Activated T-helper 1 cell treated with Interleukin-2 at 50 U/mL for 16 hours (primary cell): ENCODE data around the gene CFAP100.

ENCODE experiments used
- DNase-seq: peaks from one replicate; pipeline ENCODE4 v3.0.0-alpha.2; 2020; ENCODE audit warnings: low read depth

CFAP100 gene

DNA sequence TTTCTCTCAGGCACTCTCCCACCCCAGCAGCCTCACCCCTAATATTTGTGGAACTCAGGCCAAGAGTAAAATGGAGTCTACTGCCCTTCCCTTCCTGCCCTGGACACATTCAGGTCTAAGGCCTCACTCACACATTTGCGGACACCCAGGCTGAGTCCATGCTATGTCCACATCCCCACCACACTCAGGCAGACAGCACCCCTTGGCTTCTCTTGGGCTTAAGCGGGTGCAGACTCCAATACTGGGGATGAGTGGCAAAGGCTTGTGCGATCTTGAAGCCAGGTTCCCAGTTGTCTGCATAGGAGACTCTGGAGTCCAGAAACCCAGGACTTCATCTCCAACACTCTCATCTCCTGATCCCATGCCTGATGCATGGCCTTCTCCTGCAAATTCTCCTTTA, 17.5 kb upstream of the CFAP100 start:
- DNase-seq: no peak

DNA sequence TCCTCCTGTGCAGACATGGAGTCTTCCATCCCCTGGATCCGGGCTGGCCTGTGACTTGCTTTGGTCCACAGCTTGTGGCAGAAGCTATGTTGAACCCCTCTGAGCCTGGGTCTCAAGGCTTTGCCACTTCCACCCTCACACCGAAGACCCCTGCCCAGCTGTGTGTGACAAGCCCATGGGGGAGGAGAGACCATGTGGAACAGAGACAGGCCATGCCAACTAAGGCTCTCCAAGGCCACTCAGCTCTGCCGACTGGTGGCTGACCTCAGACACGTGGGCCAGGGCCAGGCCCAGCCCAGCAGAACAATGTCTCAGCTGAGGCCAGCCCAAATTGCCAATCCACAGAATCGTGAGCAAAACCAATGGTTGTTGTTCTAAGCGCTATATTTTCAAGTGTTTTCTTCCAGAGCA, 16.4 kb upstream of the CFAP100 start:
- DNase-seq: no peak

DNA sequence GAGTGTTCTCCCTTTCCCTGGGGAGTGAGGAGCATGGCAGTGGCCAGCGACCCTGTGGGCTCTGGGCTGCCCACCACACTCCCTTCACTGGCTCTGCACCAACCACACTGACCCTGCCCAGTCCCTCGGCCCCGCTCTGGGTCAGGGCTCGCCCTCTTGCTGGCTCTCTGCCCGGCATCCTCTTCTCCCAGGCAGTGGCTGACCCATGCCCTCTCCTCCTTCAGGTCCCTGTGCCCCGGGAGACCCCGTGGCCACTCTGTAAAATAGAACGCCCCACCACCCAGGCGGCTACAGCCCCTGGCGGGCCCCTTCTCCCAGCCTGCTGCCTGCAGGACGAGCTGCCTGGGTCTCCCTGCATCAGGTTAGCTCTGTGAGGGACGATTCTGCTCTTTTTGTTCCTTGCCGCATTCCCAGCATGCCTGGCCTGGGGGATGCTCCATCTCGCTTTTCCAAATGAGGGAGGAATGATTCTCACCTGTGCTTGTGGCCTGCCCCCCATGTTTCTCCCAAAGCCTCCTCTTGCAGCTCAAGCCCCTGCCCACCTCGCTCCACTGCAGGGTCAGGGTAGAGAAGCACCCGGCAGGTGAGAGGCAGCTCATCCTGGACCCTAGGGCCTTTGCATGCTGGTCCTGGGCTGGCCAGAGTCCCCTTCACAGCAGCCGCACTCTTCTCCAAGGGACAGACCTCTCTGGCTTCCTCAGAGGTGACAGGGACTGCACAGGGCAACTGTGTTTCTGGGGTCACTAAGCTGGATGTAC, 14.5 kb upstream of the CFAP100 start:
- no peak for DNase-seq

DNA sequence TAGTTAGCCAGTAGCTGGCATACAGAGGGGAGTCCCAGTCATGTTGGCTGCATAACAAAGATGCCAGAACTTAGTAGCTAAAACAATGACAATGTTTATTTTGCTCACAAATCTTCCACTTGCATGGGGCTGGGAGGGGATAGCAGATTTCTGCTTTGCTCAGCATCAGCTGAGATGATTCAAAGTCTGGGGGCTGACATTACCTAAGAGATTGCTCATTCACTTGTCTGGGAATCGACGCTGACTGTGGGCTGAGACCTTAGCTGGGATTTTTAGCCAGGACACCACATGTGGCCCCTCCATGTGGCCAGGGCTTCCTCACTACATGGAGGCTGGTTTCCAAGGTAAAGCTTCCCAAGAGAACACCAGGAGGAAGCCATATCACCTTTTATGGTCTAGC, 12.7 kb upstream of the CFAP100 start:
- no peak for DNase-seq

DNA sequence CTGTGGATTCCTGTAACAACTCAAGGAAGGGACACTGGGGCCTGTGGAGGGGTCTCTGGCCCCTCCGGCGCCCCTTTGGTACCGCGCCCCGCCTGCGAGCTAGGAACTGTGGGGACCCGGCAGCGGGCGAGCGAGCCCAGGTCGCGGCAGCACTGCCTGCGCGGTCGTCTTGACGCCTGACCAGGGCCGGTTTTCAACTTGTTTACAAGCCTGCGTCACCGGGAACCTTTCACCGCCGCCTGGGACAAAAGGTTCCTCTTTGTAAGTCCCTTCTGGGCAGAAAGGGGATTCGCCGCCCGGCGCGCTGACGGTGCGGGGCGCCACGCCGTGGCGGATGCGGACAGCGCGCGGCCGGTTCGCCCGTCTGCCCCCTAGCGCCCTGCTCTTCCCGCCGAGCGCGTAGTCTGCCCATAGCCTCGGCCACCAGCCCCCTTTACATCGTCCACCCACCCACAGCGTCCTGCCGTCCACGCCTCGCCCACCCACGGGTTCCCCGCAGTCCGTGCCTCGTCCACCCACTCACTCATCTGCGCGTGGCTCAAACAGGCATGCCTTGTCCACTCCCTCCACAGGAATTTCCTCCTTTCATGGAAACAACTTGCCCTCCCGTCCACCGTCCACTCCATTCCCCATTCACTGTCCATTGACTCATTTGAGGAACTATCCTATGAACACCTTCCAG, 5.5 kb upstream of the CFAP100 start:
- no peak for DNase-seq

DNA sequence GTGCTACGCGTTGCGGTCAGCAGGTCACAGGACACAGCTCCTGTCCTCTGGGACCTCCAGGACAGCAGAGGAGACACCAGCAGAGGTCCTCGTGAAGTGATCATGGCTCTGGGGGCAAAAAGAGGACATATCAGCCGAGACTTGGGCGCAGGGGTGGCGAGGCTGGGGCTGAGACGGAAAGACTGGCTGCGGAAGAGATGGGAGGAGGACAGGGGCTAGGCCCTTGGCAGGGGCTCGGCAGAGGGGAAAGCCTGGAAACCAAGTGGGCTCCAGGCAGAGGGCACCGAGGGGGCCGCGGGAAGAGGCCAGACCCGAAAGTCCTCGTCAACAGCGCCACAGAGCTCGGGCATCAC, 4.9 kb upstream of the CFAP100 start:
- no peak for DNase-seq

DNA sequence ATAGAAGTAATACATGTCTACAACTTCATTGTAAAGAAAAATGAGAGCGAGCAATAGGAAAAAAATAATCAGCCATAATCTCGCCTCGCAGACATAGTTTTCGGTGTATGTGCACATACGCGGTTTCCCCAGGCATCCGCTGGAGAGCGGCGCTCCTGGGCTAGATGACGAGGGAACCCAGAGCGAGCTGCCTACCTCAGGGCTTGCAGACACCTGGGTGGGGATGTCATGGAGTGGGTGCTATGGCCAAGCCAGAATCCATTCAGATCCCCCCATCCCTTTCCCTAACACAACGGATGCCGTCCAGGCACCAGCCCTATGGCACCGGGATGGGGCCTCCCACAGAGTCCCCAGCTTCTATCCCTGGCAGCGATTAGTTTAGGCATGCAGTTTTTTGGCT, 4.5 kb upstream of the CFAP100 start:
- no peak for DNase-seq

DNA sequence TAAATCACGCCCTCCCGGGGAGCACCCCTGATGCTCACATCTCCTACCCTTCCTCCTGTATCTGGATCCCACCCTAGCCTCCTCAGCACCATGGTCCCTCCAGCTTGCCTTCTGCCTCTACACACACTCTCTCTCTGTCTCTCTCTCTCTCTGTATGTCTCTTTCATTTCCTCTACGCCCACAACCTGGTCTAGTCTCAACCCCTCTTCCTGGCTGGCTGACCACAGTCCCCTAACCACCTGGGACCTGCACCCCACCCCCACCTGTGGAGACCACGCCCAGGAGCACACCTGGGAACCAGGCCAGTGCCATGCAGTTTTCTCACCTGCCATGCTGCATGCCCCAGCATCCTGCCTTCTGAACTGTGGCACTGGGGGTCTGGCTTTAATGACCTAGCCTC, 4.0 kb upstream of the CFAP100 start:
- no peak for DNase-seq

DNA sequence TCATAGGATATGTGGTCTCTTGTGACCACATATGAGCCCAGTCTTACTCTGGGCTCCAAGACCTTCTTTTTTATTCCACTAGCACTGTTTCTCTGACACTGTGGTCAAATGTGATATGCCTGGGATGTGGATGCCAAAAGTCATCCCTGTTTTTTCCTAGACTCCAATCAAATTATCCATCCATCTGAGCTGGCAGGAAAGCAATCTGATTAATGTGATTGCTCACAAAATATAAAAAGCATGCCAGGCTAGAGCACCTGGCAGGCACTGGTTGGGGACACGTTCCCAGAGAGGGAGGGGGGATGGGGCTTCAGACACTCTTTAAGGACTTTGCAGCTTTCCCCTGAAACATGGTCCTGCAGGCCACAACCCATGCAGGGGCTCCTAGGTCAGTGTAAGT, 3.1 kb upstream of the CFAP100 start:
- DNase-seq: no peak

DNA sequence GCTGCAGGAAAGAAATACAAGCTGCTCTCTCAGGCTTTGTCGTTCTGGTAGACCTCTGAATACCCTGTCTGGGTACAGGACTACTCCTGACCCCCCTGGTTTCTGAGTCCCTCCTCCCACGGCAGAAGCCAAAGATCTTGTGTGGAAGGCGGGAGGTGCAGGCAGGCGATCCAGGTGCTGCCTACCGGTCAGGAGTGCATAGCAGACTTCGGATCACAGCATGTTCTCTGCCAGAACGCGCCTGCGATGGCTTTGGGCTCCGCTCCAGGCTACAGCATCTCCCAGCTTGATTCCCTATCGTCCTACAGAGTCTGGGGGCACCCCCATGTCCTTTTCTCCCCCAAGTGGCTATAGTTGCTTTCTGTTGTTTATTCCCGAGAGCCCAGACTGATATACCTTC, 2.5 kb upstream of the CFAP100 start:
- DNase-seq: no peak

DNA sequence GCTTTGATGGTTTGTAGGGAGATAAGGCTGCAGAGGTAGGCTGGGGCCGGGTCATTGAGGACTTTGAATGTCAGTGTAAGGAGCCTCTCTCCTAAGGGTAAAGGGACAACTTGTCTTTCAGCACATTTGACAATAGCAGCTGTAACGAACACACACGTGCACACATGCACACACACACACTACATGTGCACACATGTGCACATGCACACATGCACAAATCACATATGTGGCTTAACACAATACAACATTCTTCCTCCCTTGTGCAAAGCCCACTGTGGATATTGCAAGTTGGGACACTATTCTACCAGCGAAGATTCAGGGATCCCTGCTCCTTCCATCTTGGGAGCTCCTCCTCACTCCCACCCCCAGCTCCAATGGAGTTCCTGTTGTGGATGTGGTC, 1.1 kb upstream of the CFAP100 start:
- DNase-seq: no peak

DNA sequence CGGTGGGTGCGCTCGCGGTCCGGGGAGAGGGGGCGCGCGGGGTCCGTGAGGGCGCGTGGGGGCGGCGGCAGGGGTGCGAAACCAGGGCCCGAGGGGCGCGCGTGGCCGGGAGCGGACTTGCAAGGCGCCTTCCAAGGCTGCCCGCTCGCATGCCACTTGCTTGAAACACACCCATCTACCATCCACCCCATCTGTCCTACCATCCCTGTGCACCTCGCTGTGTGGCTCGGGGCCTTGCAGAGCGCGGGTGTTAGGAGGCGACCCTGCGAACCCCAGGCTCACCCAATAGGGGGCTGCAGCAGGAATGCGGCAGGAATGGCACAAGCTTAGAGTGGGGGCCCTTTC, 240 bp downstream of the CFAP100 start:
- no peak for DNase-seq

DNA sequence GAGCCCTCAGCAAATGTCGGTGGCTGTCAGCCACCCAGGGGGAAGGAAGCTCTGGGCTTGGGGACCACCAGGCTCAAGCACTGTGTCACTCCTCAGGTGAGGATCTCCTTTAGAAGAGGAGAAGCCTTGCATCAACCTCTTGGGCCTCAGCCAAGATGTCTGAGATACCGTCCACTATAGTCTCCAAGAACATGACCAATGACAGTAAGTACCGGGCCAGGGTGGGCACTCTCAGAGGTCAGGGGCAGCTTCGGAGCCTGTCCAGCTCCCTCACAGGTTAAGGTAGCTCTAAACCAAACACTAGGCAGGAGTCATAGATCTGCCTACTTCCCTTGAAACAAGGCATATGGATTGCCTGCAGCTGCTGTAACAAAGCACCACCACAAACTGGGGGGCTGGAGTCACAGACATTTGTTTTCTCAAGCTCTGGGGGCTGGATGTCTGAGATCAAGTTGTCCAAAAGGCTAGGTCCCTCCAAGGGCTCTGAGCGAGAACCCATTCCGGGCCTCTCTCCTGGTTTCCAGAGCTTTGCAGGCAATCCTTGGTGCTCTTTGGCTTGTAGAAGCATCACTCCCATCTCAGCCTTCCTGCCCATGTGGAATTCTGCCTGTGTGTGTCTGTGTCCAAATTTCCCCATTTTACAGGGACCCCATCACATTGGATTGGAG, 1.3 kb downstream of the CFAP100 start:
- no peak for DNase-seq

DNA sequence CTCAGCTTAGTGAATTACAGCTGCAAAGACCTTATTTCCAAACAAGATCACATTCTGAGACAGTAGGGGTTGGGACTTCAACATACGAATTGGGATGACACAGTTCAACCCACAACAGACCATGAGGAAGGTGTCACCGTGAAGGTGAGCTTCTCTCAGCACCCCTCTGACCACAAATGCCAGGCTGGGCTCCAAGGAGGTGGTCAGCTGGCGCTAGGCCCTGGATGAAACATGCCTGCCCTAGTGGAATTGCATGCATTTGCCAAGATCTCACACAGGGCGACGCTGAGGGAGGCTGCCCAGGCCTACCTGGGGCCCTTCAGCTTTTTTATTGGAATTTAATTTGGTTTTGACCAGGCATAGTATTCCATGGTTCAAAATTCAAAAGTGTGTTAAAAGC, 1.8 kb downstream of the CFAP100 start:
- no peak for DNase-seq

DNA sequence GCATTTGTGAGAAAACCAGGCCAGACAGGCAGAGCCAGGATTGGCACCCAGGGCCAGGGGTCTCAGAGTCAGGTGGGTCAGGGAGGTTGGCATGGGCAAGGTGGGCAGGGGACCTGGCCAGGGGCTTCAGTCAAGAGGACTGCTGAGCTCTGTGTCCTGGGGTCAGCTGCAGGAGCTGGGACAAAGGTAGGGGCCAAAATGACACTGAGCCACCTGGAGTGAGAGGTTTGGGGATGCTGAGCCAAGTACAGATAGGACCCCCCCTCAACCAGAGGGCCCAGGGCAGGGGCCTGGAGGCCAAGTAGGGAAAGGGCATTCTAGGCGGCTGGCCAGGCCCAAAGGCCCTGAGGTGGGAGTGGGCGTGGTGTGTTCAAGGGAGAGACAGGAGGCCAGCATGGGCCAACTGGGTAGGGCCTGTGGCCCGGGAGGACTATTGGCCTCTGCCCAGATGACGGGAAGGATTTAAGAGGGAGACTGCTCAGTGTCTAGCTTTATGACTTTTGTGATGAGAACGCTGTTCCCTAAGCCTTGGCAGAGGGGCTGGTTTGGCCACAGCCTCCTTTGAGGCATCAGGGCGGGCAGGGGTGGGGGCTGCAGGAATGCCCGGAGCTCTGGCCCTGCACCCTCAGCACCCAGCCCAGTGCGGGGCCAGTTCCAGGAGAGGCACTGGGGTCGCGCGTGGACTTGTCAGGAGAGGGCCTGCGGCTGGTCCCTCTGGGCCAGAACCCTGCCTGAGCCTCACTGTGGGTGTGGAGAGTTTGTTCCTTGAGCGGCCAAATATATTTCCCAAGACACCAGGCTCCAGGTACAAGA, 3.1 kb downstream of the CFAP100 start:
- no peak for DNase-seq

DNA sequence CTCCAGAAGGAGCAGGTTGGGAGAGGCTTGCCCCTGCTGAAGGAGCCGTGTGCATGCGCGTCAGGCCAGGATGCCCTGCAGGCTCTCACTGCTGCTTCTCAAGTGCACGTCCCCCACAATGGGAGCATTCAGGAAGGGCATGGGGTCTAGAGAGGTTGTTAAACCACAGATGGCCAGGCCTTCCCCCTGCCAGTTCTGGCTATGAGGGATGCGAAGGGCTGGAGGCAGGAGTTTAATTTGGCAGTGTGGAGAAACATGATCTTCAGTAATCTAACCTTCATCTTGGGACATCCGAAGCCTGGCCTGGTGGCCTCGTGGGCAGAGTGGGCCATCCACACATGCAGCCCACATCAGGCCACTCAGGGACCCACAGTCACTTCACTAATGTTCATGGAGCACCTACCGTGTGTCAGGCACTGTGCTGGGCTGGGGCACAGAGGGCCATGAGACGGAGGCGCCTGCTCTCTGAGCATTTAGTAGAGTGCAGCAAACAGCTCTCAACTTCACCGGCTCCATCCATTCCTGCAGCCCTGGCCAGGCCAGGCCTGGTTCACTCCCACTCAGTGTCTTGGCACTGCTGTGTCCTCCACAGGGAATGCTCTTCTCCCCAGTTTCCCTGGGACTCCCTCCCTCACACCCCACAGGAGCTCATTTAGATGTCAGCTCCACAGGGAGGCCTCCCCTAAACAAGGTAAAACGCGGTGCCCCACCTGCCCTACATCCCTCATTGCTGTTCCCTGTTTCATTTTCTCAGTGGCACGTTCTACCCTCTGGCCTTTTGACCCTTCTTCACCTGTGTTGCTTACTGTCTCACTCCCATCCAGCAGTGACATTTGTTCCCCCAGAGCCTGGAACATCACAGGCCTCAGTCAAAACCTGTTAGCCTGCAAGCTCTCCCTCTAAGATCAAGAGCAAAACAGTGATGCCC, 4.0 kb downstream of the CFAP100 start:
- DNase-seq: no peak

DNA sequence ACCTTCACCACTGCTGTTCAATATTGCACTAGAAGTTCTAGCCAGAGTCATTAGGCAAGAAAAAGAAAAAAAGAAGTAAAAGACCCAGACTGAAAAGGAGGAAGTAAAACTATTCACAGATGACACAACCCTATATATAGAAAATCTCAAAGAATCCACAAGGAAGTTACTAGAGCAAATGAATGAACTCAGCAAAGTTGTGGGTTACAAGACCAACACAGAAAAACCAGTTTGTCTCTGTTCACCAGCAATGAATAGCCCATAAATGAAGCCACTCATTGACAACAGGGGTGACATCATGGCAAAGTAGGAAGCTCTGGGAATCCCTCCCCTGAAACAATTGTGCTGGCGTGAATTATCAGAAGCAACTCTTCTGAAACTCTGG, 4.6 kb downstream of the CFAP100 start:
- DNase-seq: no peak

DNA sequence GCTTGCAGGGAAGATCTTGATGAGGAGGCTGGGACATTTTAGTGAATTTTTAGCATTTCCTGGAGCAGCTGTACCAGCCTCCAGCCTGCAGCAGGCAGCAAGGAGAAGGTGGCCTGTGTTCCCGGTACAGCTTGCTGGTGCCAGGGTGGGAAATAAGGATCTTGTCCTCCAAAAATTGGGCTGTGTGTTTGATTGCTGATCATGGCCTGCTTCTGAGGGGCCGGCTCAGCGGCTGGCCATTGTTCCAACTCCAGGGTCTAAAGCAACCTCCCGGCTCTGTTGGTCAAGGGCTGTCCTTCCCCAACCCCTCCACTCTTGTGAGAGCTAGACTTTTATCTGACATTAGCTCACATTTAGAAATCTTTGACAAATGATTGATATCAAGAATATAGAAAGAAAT, 5.0 kb downstream of the CFAP100 start:
- no peak for DNase-seq

DNA sequence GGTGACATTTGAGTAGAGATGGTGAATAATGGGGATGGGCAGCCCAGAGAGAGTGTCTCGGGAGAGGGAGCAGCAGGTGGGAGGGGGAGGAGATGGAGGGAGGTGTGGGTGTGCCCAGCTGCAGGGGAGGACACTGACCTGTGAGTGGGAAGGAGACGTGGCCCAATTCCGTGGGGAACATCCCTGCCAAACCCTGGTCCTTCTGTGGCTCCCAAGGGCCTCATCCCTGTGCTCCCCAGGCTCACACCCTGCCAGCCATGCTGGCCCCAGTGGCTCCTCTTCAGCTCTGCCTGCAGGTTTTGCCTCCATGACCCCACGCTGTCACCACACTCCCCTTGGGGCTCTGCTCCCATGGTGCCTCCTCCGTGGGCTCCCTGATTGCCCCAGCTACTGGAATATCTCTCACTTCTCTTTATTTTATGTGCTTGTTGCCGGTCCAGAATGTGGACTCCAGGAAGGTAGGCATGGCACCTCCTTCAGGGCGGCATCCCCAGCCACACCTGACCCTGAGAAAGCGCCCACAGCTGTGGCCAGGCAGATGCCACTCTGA, 7.0 kb downstream of the CFAP100 start:
- DNase-seq: no peak

DNA sequence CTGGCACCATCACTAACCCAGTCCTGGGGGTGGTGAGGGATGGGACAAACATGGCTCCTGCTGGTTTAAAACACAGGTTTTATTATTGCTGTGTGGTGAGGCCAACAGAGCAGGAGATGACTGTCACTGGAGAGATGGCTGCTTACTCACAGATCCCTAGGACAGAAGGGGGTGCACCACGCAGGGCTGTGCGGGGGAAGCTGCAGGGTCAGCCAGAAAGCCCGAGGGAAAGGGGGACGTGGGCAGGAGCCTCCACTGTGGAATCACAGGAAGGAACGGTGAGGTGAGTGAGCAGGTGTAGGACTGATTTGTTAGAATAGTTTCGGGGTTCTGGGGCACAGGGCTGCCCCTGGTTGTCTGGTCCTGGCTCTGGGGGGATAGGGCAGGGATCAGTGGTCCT, 7.5 kb downstream of the CFAP100 start:
- no peak for DNase-seq

DNA sequence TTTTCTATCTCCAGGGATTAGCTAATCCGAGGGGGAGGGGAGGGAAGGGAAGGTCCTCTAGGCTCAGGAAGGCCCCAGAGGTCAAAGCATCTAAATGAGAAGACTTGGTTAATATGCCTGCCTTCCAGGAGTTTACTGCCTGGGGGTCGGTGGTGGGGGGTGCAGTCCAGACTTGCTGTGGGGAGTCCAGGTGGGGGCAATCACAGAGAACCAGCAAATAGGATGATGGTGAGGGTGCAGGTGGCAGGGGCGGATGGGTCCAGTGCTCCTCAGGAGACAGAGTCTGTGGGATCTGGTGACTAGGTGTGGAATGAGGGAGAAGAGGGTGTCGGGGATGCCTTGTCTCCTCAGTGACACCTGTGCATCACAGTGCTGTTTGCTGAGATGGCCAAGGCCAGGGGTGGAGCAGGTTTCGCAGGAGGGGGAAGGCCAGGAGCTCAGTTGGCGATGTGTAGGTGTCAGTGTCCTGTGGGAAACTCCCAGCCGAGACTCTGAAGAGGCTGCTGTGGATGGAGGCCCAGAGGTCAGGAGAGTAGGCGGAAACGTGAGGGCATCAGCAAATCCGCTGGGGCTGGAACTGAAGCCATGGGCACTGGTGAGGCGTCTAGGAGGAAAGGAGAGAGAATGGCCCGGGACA, 8.1 kb downstream of the CFAP100 start:
- no peak for DNase-seq
